DMS153 treated with DMSO at 0.1 percent for 48 hours (cell line): ENCODE measurements around the gene PLA2G4D.

Source experiments
- DNase-seq: peaks from one replicate; lab custom pipeline; 2025; ENCODE audit not compliant: unreplicated experiment; lab: John Stamatoyannopoulos, UW

The PLA2G4D gene, protein sequence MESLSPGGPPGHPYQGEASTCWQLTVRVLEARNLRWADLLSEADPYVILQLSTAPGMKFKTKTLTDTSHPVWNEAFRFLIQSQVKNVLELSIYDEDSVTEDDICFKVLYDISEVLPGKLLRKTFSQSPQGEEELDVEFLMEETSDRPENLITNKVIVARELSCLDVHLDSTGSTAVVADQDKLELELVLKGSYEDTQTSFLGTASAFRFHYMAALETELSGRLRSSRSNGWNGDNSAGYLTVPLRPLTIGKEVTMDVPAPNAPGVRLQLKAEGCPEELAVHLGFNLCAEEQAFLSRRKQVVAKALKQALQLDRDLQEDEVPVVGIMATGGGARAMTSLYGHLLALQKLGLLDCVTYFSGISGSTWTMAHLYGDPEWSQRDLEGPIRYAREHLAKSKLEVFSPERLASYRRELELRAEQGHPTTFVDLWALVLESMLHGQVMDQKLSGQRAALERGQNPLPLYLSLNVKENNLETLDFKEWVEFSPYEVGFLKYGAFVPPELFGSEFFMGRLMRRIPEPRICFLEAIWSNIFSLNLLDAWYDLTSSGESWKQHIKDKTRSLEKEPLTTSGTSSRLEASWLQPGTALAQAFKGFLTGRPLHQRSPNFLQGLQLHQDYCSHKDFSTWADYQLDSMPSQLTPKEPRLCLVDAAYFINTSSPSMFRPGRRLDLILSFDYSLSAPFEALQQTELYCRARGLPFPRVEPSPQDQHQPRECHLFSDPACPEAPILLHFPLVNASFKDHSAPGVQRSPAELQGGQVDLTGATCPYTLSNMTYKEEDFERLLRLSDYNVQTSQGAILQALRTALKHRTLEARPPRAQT

DNA sequence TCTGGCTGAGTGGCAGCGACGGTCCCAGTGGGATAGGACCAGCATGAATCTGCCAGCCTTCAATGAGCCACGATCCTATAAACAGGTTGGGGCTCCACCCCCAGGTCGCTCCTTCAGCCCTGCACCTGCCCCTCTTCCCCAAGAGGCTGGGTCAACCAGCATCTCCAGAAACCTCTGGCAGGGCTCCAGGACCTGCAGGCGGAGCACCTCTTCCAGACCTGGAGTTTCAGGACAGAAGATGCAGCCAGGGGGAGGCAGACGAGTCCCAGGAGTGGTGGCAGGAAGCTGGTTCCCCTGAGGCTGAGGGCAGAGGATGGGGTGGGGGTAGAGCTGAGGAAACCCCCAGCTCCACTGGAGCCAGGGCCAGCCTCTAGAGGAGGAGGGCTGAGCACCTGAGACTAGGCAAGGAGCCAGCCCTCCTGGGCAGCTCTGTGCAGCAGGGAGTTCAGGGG is at the start of gene PLA2G4D:
TSS of gene PLA2G4D (minus strand) at position 51 of the 452 bp plus-strand sequence. CDS start 103 bp downstream, outside the sequence.
- peak; percentile 52 for DNase-seq

DNA sequence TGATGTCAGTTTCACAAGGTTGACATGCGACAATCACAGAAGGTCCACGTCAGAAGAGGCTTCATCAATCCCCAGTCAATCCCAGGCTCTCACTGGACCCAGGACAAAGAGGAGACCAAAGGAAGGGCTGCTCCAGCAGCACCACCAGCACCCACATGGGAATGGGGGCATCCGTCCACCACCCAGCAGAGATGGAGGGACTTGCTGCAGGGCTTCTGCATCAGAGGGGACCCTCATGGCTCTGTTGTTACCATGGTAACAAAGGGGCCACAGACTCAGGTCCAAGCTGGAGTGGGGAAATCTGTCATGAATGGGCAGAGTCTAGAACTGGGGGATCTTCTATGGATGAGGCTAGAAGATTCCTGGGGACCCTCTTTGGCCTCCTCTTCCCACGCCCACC is 49.0 kb upstream of the PLA2G4D start:
- DNase-seq: no peak

DNA sequence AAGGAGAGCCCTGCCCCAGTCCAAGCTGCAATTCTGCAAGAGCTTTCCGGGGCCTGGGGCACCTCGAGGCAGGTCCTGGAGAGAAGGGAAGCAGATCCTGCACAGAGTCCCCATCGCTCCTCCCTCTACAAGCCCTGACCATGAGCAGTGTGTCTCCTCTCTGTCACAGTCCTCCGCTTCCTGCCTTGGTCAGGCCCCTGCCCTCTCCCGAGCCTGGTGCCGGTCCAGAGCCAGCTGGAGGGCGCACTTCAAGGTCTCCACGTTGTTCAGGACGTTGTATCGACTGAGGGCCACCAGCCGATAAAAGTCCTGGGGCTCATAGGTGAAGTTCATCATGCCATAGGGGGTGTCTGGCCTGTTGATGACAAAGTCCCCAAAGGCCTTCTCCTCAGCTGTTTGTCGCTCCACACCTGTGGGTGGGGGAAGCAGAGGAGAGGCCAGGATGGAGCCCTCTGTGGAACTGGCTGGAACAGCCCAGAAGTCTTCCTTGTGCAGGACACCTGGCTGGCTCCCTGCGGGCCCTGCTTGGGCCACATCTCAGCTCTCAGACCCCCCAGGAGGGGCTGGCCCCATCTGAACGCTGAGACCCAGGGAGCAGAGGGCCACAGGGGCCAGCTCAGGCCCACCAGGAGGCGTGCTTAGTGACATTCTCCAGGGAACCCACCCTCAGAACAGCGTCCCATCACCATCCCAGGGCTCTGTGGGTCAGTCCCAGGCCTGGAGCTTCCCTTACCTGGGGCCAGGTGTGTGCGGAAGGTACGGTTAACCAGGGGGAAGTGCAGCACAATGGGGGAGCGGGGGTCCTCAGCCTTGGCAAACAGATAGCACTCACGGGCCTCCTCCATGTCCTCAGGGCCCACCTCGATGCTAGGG is 47.7 kb upstream of the PLA2G4D start:
- no peak for DNase-seq

DNA sequence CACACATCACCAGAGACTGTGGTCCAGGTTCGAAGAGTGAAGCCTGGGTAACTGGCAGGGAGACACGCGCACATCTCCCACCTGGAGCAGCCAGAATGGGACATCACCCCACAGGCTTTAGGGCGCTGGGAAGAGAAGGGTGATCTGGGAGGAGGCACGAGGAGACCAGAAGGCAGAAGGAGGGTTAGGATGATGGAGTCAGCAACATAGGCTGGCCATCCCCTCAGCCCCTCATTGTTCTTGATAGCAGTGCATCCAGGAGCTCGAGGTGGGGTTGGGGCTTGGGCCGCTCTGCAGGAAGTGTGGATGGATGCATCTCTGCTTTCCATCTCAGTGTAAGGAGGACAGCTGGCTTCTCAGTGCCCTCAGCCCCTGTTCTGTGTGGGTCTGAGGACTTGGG is 46.9 kb upstream of the PLA2G4D start:
- DNase-seq: no peak

DNA sequence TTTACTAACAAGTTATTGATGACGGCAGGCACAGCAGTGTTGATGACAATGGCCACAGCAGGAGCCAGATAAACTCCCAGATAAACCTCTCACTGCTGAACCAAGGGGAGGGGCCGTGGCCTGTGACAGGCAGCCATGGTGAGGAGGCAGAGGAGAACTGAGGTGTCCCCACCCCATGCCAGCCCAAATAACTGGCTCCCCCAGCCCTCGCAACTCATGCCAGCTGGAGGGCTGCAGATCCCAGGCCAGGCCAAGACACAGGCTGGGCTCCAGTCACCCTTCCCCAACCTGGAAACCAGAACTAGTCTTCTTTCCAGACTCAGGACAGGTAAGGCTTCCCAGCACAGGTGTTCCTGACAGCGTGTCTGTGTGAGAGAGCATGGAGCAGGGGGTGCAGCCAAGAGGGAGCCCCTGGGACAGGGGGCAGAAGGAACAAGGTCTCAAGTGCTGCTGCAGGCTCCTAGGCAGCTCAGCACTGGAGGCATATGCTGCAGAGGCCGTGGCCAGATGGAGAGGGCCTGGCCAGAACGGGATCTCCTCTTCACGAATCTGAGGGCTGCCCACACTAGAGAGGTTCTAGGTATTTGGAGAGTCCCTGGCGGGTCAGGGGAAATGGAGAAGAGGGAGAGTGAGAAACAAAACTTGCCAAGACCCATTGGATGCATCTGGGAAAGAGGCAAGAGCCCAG is 46.2 kb upstream of the PLA2G4D start:
- DNase-seq: no peak

DNA sequence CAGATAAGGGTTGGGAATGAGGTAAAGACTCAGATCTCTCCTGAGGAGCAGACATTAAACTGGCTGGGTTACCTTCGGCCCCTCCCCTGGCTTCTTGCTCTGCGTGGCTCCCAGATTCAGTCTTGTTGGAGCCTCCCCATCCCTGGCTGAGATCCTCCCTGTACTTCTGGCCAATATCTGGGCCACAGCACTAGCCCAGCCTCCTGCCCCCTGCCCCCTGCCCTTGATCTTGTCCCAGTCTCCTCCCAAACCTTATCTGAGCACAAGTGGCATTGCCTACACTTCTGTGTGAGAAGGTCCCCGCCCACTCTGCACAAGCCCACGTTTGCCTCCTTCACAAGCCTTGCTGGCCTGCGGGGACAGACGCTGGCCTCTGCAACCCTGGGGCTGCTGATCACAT is 45.2 kb upstream of the PLA2G4D start:
- DNase-seq: no peak

DNA sequence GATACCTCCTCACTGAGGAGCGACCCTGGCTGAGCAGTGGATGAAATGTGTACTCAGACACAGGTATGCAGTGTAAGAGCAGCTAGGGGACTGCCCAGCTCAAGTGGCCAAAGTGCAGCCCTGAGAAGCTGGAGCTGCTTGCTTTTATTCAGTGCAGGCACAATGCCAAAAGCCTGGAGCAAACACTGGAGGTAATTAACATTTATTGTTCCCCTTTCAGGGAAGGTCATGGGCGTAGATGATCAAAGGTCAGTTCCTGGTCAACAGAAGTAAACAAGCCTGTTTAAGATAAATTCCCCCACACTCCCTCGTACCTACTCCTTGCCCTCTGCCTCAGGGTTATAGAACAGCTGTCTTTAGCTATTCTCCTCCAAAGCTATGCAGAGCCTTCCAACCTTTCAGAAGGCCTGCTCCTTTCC is 44.6 kb upstream of the PLA2G4D start:
- no peak for DNase-seq

DNA sequence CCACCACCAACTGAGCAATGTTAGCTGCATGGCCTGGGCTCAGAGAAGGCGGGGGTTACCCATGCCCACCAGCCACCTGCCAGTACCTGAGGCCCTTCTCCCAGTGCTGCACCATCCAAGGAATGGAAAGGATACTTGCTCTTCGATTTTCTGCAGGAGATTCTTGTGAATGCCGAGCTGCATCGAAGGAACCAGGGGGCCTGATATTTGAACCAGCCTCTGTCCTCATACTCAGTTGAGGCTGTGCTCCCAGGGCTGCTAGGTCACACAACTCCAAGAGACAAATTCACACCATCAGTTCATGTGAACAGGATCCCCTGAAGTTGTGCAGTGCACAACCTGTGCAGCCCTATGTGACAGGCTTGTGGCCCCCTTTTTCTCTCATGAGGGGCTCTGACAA is 44.0 kb upstream of the PLA2G4D start:
- DNase-seq: no peak

DNA sequence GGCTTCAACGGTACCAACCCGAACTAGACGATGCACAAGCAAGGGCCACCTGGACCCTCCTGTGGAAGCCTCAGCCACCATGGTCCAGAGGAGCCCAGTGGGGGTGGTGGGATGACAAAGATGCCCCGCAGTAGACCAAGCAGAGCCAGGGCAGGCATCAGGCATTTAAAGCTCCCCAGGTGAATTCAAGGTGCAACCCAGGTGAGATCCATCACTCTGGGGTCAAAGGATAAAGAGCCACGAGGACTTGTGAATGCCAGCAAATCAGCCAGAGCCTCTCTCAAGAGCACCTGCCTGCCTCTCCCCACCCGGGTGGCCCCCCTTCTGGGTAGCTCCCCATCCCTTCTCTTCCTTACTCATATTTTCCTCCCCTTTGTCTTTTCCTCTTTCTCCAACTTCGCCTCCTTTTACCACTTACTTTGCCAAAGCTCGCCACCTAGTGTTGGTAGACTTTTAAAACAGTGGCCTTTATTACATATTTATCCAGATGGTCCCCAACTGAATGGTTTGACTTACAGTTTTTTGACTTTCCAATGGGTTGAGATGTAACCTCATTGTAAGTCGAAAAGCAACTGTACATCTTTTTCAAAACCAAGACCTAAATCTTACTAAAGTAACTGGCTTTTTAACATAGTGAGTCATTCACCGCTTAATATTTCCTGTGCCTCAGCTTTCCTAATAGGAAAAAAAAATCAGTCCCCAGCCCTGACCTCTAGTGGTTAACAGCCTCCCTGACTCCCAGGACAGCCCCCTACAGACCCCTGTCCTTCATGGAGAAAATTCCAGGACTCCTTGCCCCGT is 43.3 kb upstream of the PLA2G4D start:
- DNase-seq: no peak

DNA sequence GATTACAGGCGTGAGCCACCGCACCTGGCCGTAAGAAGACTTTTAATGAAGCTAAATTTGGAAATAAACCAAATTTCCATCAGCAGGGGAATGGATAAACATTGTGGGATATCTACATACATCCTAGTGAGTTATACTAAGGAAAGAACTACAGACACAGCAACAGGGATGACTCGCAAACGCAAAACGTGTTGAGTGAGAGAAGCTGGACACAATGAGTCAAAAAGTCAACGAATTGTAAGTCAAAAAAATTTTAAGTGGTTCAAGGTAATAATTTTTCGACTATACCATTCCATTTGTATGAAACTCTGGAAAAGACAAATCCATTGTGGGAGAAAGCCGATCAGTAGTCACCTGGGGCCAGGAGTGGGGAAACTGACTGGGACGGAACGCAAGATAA is 42.2 kb upstream of the PLA2G4D start:
- no peak for DNase-seq

DNA sequence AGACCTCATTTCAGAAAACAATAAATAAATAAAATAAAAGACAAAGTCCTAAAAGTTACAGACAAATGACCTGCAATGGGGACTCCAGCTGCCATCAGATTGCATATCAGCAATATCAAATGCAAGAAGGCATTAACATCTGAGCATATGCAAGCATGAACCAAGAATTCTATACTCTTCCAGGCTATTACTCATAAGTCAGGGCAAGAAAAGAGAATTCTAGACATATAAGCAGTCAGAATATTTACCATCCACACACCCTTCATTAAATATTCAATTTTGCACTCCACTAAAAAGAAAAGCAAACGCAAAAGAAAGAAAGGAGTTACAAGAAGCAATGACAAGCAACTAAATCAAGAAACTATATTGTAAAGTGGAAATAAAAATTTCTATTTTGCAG is 41.0 kb upstream of the PLA2G4D start:
- DNase-seq: no peak

DNA sequence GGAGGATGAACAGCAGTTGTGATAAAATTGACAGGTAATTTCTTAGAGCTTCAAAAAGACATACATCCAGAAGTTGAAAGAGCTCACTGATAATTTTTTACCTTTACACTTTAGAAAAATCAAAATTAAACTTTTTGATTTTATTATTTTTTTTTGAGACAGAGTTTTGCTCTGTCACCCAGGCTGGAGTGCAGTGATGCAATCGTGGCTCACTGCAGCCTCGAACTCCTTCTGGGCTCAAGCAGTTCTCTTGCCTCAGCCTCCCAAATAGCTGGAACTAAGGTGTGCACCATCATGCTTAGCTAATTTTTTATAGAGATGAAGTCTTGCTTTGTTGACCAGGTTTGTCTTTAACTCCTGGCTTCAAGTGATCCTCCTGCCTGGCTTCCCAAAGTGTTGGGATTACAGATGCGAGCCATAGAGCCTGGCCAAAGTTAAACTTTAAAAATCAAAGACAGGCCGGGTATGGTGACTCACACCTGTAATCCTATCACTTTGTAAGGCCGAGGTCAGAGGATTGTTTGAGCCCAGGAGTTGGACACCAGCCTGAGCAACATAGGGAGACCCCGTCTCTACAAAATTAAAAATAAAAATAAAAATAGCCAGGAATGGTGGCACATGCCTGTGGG is 40.4 kb upstream of the PLA2G4D start:
- no peak for DNase-seq

DNA sequence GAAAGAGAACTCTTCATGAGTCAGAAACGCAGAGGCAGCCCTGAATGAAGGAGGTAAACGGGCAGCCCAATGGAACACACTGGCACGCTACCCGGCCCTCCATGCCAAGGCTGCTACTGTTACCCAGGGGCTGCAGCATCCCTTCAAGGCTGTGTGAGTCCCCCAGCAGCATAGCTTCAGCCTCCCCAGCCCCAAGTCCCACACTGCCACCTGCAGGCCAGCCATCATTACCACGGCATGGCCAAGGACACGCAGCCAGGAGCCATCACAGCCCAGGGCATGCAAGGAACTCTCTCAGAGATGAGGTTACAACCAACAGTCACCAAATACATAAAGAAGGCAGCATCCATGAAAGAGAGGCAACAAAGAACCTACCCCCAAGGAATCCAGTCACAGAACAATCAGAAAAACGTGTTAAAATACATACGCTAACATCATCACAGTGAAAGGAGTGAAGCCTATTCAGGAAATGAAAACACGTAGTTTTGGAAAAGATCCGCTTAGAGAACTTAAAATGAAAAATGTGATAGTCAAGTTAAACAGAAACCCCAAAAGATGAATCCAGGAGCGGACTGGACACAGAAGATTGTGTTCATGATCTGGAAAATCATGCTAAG is 39.6 kb upstream of the PLA2G4D start:
- DNase-seq: no peak

DNA sequence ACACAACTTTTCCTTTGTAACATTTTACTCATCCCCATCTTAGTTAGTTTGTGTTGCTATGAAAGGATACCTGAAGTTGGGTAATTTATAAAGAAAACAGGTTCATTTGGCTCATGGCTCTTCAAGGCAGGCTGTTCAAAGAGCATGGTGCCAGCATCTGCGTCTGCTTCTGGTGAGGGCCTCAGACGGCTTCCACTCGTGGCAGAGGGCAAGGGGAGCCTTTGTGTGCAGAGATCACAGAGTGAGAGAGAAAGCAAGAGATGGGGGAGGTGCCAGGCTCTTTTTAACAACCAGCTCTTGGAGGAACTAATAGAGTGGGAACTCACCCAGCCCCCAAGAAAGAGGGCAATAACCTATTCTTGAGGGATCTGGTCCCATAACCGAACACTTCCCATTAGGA is 39.0 kb upstream of the PLA2G4D start:
- DNase-seq: no peak

DNA sequence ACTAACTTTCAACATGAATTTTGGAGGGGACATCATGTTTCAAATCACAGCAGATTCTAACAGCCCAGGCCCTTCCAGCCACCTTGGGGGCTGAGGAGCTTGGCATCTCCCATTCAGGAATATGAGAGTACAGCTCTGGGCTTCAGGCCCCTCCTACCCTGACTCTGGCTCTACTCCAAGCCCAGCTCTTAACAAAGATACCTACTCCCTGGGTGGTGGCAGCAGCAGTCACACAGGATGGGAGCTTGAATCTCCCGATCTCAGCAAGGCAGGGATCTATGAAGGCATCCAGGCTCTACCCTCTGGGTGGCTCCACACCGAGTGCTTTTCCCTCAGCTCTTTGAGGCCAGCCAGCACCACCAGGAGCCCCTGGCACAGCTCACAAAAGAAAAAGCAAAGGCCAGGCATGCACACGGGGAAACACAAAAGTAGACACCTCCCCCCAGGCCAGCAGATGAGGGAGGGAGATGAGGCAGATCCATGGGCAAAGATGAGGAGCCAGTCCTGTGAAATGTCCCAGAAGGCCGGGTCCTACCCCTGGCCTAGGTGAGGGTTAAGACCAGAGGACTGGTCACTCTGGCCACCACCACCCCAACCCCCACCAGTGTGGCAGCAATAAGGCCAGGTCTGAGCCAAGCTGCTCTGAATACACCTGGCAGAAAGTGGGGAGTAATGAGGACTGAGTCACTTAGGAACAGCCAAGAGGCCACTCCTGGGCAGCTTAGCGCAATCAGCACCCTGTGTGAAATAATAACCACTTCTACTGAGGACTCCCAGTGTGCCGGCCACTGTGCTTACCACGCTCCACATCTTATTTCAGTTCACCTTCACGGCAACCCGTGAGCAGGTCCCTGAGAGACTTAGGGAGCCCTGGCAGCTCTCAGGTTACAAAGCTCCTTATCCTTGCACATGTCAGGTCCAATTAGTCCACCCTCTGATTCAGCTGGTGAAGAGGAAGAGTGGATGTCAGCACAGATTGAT is 37.8 kb upstream of the PLA2G4D start:
- peak; percentile 18 for DNase-seq

DNA sequence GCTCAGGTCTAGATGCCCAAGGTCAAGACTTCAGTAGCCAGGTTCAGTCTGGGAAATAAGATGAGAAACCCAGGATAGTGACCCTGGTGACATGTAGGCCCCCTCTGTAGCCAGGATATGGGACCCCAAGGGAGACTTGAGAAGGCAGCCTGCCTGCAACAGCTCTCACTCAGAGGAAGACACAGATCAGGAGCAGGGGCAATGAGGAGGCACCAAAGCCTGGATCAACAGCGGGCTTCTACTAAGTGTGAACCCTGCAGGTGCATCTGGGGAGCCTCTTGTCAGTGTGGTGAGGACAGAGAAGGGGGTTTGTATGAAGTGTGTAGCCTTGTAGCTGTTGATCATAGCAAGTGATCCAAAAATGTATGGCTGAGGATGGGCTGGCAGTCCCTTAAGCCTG is 36.6 kb upstream of the PLA2G4D start:
- DNase-seq: no peak

DNA sequence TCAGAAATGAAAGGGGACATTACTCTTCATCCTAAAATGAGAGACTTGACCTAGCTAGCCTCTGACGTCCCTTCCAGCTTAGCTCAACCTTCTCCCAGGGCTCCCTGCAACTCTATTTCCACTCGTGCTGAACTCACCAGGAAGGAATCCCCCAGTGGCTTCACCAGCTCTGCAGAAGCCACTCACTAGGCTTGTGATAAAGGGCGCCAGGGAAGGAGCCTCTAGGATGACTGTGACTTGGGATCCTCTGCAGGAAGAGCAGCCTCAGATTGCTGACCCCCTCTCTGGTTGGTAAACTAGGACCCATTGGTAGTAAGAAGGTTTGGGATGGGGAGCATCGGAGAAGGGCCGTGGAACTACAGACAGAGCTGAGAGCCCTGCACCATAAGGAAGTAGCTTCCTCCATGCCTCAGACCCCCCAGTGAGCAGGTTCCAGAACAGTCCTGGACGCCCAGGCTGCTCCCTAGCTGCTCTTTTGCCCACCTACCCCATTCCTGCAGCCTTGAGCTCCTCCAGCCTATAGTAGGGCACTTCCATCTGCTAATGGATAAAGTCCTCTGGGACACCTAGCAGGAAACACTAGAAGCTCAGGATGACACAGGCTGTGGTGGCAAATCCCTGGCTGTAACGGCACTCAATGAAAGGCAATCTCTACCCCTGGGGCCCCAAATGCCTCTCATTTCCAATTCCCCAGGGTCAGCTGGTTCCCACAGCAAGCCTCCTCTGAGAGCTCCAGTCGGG is 36.1 kb upstream of the PLA2G4D start:
- no peak for DNase-seq
